Activated naive CD8-positive, alpha-beta T cell (primary cell): Measurements from ENCODE around the gene SRRM3.
"Not testable (repeated sequence)": the region's sequence is repeated elsewhere in the genome, so short reads cannot be mapped to it uniquely, and the experiment has no call there.

Source experiments
- H3K27ac Mint-ChIP-seq: one replicate; pipeline ENCODE4 v1.8.0; 2021; ENCODE audit warnings: mixed read lengths
- H3K27me3 Mint-ChIP-seq: one replicate; pipeline ENCODE4 v1.8.0; 2021; ENCODE audit warnings: mixed read lengths
- H3K36me3 Mint-ChIP-seq: one replicate; pipeline ENCODE4 v1.8.0; 2021; ENCODE audit warnings: mixed read lengths
- H3K4me1 Mint-ChIP-seq: one replicate; pipeline ENCODE4 v1.8.0; 2021; ENCODE audit warnings: low read depth, mixed read lengths
- H3K4me3 Mint-ChIP-seq: one replicate; pipeline ENCODE4 v1.8.0; 2021; ENCODE audit warnings: mild to moderate bottlenecking, mixed read lengths
- H3K9me3 Mint-ChIP-seq: one replicate; pipeline ENCODE4 v1.8.0; 2021; ENCODE audit warnings: low read depth, mixed read lengths

SRRM3 gene

GRCh38 chr7:76233538-76234281 lies 32.0 kb downstream of the SRRM3 start:
- peaks cover 45% of the 10 kb centered on the region for H3K27me3 Mint-ChIP-seq

GRCh38 chr7:76234282-76234584 lies 32.5 kb downstream of the SRRM3 start:
- H3K4me1 Mint-ChIP-seq: peaks cover 4% of the 10 kb centered on the region
- H3K9me3 Mint-ChIP-seq: no peaks in the 10 kb centered on the region
- no peaks in the 10 kb centered on the region for H3K36me3 Mint-ChIP-seq
- H3K4me3 Mint-ChIP-seq: peak overlapping the region; percentile 62
- H3K27me3 Mint-ChIP-seq: peaks cover 45% of the 10 kb centered on the region
- H3K27ac Mint-ChIP-seq: no peak overlapping the region

More at GRCh38 chr7:76233538-76234281, 32.0 kb downstream of the SRRM3 start:
- H3K4me3 Mint-ChIP-seq: peak overlapping the region; percentile 62
- no peaks in the 10 kb centered on the region for H3K9me3 Mint-ChIP-seq
- no peak overlapping the region for H3K27ac Mint-ChIP-seq
- peaks cover 4% of the 10 kb centered on the region for H3K4me1 Mint-ChIP-seq
- H3K36me3 Mint-ChIP-seq: no peaks in the 10 kb centered on the region

- peaks cover 41% of the 10 kb centered on the region for H3K27me3 Mint-ChIP-seq
- H3K4me1 Mint-ChIP-seq: peaks cover 4% of the 10 kb centered on the region
- no peaks in the 10 kb centered on the region for H3K9me3 Mint-ChIP-seq
- no peak overlapping the region for H3K27ac Mint-ChIP-seq
- no peaks in the 10 kb centered on the region for H3K36me3 Mint-ChIP-seq
- peak overlapping the region; percentile 62 for H3K4me3 Mint-ChIP-seq
These were observed 33.3 kb downstream of the SRRM3 start for GRCh38 chr7:76234931-76235441.

- no peaks in the 10 kb centered on the region for H3K36me3 Mint-ChIP-seq
- H3K27ac Mint-ChIP-seq: no peak overlapping the region
- H3K27me3 Mint-ChIP-seq: peaks cover 33% of the 10 kb centered on the region
- H3K4me1 Mint-ChIP-seq: peaks cover 4% of the 10 kb centered on the region
- H3K9me3 Mint-ChIP-seq: no peaks in the 10 kb centered on the region
- H3K4me3 Mint-ChIP-seq: no peak overlapping the region
These were observed 34.5 kb downstream of the SRRM3 start for GRCh38 chr7:76236224-76236623.

- no peaks in the 10 kb centered on the region for H3K9me3 Mint-ChIP-seq
- no peaks in the 10 kb centered on the region for H3K36me3 Mint-ChIP-seq
- H3K27ac Mint-ChIP-seq: no peak overlapping the region
- peaks cover 18% of the 10 kb centered on the region for H3K27me3 Mint-ChIP-seq
- peaks cover 4% of the 10 kb centered on the region for H3K4me1 Mint-ChIP-seq
- H3K4me3 Mint-ChIP-seq: no peak overlapping the region
These were observed 36.6 kb downstream of the SRRM3 start for GRCh38 chr7:76238326-76238725.

- no peaks in the 10 kb centered on the region for H3K9me3 Mint-ChIP-seq
- H3K27me3 Mint-ChIP-seq: peaks cover 8% of the 10 kb centered on the region
- no peaks in the 10 kb centered on the region for H3K4me1 Mint-ChIP-seq
- no peak overlapping the region for H3K27ac Mint-ChIP-seq
- H3K4me3 Mint-ChIP-seq: no peak overlapping the region
- no peaks in the 10 kb centered on the region for H3K36me3 Mint-ChIP-seq
These were observed 39.4 kb downstream of the SRRM3 start for GRCh38 chr7:76241141-76241540.

- H3K27ac Mint-ChIP-seq, H3K36me3 Mint-ChIP-seq, H3K4me1 Mint-ChIP-seq, H3K4me3 Mint-ChIP-seq, H3K9me3 Mint-ChIP-seq, H3K27me3 Mint-ChIP-seq: not testable (repeated sequence)
These were observed 40.9 kb downstream of the SRRM3 start for GRCh38 chr7:76242517-76243063.

- H3K4me3 Mint-ChIP-seq: no peak overlapping the region
- H3K27me3 Mint-ChIP-seq: peaks cover 1% of the 10 kb centered on the region
These were observed 43.2 kb downstream of the SRRM3 start for GRCh38 chr7:76244781-76245391.

GRCh38 chr7:76246804-76247389 lies 45.2 kb downstream of the SRRM3 start:
- Mint-ChIP-seq H3K4me1 (no peaks in the 10 kb centered on the region), H3K36me3 (no peaks in the 10 kb centered on the region), H3K27ac (no peak overlapping the region), H3K4me3 (no peak overlapping the region), H3K27me3 (peaks cover 1% of the 10 kb centered on the region), H3K9me3 (no peaks in the 10 kb centered on the region)

More at GRCh38 chr7:76244781-76245391, 43.2 kb downstream of the SRRM3 start:
- H3K27ac Mint-ChIP-seq: no peak overlapping the region
- no peaks in the 10 kb centered on the region for H3K36me3 Mint-ChIP-seq
- no peaks in the 10 kb centered on the region for H3K9me3 Mint-ChIP-seq
- H3K4me1 Mint-ChIP-seq: no peaks in the 10 kb centered on the region

- Mint-ChIP-seq H3K27ac (no peak overlapping the region), H3K4me1 (no peaks in the 10 kb centered on the region), H3K4me3 (no peak overlapping the region), H3K36me3 (no peaks in the 10 kb centered on the region), H3K9me3 (no peaks in the 10 kb centered on the region), H3K27me3 (no peaks in the 10 kb centered on the region)
These were observed 46.2 kb downstream of the SRRM3 start for GRCh38 chr7:76247938-76248337.

- Mint-ChIP-seq H3K27me3 (peaks cover 1% of the 10 kb centered on the region), H3K27ac (no peak overlapping the region), H3K9me3 (no peaks in the 10 kb centered on the region), H3K4me1 (no peaks in the 10 kb centered on the region), H3K36me3 (no peaks in the 10 kb centered on the region), H3K4me3 (no peak overlapping the region)
These were observed 50.3 kb downstream of the SRRM3 start for GRCh38 chr7:76252021-76252420.

- Mint-ChIP-seq H3K4me1 (no peaks in the 10 kb centered on the region), H3K27ac (no peak overlapping the region)
These were observed 53.1 kb downstream of the SRRM3 start for GRCh38 chr7:76254781-76255180.

GRCh38 chr7:76257973-76258372 lies 56.3 kb downstream of the SRRM3 start:
- no peaks in the 10 kb centered on the region for H3K36me3 Mint-ChIP-seq
- H3K9me3 Mint-ChIP-seq: no peaks in the 10 kb centered on the region
- H3K27me3 Mint-ChIP-seq: peaks cover 11% of the 10 kb centered on the region
- no peak overlapping the region for H3K27ac Mint-ChIP-seq
- no peaks in the 10 kb centered on the region for H3K4me1 Mint-ChIP-seq
- H3K4me3 Mint-ChIP-seq: no peak overlapping the region

More at GRCh38 chr7:76254781-76255180, 53.1 kb downstream of the SRRM3 start:
- Mint-ChIP-seq H3K36me3 (no peaks in the 10 kb centered on the region), H3K4me3 (no peak overlapping the region), H3K27me3 (peaks cover 8% of the 10 kb centered on the region), H3K9me3 (no peaks in the 10 kb centered on the region)

GRCh38 chr7:76259124-76260093 lies 57.7 kb downstream of the SRRM3 start:
- Mint-ChIP-seq H3K4me1 (no peaks in the 10 kb centered on the region), H3K27ac (no peak overlapping the region), H3K27me3 (peaks cover 13% of the 10 kb centered on the region), H3K4me3 (peak overlapping the region; percentile 60), H3K9me3 (no peaks in the 10 kb centered on the region), H3K36me3 (no peaks in the 10 kb centered on the region)
